GM12874 (cell line): ENCODE data around the gene SH3PXD2A.
A peak's percentile ranks its signal among the peaks of the same experiment; 100 is the strongest.

Experiments used
- CTCF ChIP-seq: IDR thresholded peaks from 2 replicates; pipeline ENCODE4 v1.5.1; 2011; ENCODE audit warnings: low read depth, mild to moderate bottlenecking, control low read depth, low read length, moderate library complexity; ENCODE audit not compliant: insufficient read depth

SH3PXD2A gene

GRCh38 chr10:103597003-103597402 lies 258.4 kb downstream of the SH3PXD2A start:
- TF ChIP-seq CTCF, result no peak

GRCh38 chr10:103595933-103596726 lies 259.2 kb downstream of the SH3PXD2A start:
- TF ChIP-seq CTCF, result no peak

DNA sequence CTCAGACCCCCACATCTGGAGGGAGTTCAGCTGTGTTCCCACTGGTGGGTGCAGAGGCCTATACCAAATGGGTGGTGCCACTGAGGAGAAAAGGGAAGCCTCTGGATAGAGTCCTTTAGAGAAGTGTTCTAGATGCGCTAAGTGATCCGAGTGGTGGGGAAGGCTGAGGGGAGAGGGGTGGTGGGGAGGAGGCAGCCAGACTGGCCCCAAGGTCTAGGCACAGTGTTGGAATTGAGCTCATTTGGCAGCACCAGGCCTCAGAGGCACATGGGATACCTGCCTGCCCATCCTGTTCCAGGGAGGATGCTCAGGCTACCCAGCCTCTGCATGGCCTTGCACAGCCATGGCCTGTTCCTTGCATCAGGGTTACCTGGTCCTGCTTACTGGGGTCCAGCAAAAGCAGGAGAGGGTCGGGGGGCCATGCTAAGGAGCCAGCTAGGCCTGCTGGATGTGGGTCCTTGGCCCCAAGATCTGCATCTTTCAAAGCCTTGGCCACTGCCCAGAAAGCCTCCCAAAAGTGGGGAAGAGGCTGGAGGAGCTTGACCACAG lies 262.3 kb downstream of the SH3PXD2A start:
- no peak for TF ChIP-seq CTCF

GRCh38 chr10:103592186-103593021 lies 263.0 kb downstream of the SH3PXD2A start:
- peak; percentile 86 for TF ChIP-seq CTCF

DNA sequence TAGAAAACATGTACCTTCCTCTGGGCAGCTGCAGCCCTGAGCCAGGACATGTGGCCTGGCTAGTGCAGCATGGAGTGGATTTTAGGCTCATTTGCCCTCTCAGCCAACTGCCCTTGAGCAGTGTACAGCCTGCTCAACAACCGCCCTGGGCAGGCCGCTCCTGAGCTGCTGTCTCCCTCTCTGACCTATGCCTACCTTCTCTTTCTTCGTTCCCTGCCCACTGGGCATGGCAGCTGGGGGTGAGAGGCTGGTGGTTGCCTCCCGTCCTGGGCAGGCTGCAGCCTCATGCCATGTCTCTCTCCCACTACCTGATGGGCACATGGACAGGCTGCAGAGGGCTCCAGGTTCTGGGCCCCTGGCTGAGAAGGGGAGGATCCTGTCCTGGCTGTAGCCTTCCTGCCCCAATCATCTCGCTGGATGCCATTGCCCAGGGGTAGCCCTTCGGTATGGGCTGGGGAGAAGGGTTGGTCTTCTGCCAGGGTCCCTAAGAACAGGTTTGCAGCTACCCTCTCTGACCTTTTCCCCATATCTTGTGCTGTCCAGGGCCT lies 264.6 kb downstream of the SH3PXD2A start:
- TF ChIP-seq CTCF, result no peak

GRCh38 chr10:103590060-103590459 lies 265.3 kb downstream of the SH3PXD2A start:
- TF ChIP-seq CTCF, result no peak

DNA sequence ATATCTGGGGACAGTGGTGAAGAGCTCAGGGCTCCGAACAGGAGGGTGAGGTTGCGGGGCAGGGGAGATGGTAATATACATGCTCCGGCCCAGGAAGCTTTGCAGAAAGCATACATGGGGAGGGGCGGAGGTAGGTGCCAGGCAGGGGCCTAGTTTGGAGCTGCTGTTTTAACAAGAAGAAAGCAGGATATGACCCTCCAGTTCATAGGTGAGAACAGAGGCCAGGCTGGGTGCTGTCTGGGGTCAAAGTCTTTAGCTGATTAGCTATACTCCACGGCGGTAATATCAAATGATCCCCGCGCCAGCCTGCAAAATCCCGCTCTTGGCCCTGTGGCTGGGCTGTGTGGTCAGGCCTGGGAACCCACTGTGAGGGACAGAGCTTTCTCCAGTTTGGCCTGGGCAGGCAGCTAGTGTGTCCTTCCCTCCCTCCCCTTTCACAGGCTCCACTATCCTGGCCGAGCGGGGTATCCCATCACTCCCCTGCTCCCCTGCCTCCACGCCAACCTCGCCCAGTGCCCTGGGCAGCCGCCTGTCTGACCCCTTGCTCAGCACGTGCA lies 266.2 kb downstream of the SH3PXD2A start:
- TF ChIP-seq CTCF, result no peak
